HUES6 (cell line): Measurements from ENCODE around the gene BARD1.

Source experiments
- H3K27ac ChIP-seq: 2 replicates; pipeline ENCODE4 v1.7.0; 2013; ENCODE audit warnings: low read depth, mild to moderate bottlenecking, low read length, inconsistent platforms
- H3K27me3 ChIP-seq: 2 replicates; pipeline ENCODE4 v1.6.1; 2013; ENCODE audit warnings: low read length; ENCODE audit not compliant: control insufficient read depth, insufficient read depth
- H3K36me3 ChIP-seq: 2 replicates; pipeline ENCODE4 v1.6.1; 2013; ENCODE audit warnings: low read length; ENCODE audit not compliant: control insufficient read depth, insufficient read depth
- H3K4me1 ChIP-seq: 2 replicates; pipeline ENCODE4 v1.6.1; 2013; ENCODE audit warnings: low read length; ENCODE audit not compliant: control insufficient read depth, insufficient read depth
- H3K4me3 ChIP-seq: 2 replicates; pipeline ENCODE4 v1.5.1; 2013; ENCODE audit warnings: low read depth, low read length
- H3K9ac ChIP-seq: one replicate; pipeline ENCODE4 v1.6.1; 2013; ENCODE audit warnings: mild to moderate bottlenecking, low read length
- H3K9me3 ChIP-seq: 2 replicates; pipeline ENCODE4 v1.6.1; 2013; ENCODE audit warnings: low read depth, low read length; ENCODE audit not compliant: control insufficient read depth, insufficient read depth

The BARD1 gene

DNA sequence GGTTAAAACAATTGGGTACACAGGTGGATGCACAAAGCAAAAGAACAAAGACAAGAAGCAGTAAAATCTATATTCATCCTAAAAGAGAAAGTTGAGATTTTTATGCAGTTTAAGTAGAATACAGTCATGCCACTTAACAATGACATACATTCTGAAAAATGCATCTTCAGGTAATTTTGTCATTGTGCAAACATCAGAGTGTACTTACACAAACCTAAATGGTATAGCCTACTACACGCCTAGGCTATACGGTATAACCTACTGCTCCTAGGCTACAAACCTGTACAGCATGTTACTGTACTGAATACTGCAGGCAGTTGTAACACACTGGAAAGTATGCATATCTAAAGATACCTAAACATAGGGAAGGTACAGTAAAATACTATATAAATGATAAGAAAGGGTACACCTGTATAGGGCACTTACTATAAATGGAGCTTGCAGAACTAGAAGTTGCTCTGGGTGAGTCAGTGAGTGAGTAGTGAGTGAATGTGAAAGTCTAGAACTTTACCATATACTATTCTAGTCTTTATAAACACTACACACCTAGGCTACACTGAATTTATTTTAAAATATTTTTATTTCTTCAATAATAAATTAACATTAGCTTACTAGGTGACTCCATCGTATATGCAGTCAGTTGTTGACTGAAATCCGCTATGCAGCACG lies 132.9 kb downstream of the BARD1 start:
- Histone ChIP-seq H3K36me3 (no peaks in the 10 kb centered on the region), H3K27me3 (no peaks in the 10 kb centered on the region), H3K9me3 (no peaks in the 10 kb centered on the region), H3K4me1 (no peaks in the 10 kb centered on the region), H3K27ac (no peak overlapping the region), H3K4me3 (no peak overlapping the region), H3K9ac (no peak overlapping the region)
